IMR-90 (cell line): ENCODE data around the gene LCNL1. TPM values are rescaled to one million over a fixed set of nuclear protein-coding genes. Genes with fewer than 3 reads are reported as not detected.
A peak's percentile ranks its signal among the peaks of the same experiment; 100 is the strongest.

Source experiments
- ATAC-seq: fragments of 200-7000 bp; cut with Tn5 transposase; 2 replicates; pipeline ENCODE4 v1.9.1; 2020; ENCODE audit warnings: low read depth, mild to moderate bottlenecking, moderate library complexity
- BruUV-seq: library from RNA; stranded (reverse); fragments of 400-500 nt; replicated peaks from 2 replicates; lab custom pipeline; 2021; lab: Mats Ljungman, UMichigan
- CTCF ChIA-PET: fragments of 300-600 bp; formaldehyde crosslinking; extraction: SDS; loops from one replicate; lab custom pipeline; 2021; ENCODE audit warnings: antibody characterized with exemption; lab: Yijun Ruan, JAX
- POLR2A ChIA-PET: fragments of 300-600 bp; sonication (Branson Sonifier 250); formaldehyde crosslinking; loops from one replicate; lab custom pipeline; 2022; ENCODE audit warnings: antibody characterized with exemption; ENCODE audit not compliant: unreplicated experiment; lab: Charles Lee
- DNase-seq: peaks from one replicate; pipeline ENCODE4 v3.0.0; 2013
- H2AFZ ChIP-seq: replicated peaks from 2 replicates; pipeline ENCODE3; 2013; ENCODE audit warnings: low read length, mild to moderate bottlenecking; ENCODE audit not compliant: poor library complexity
- H2AK5ac ChIP-seq: 2 replicates; pipeline ENCODE4 v1.6.1; 2013; ENCODE audit warnings: low read depth, low read length, inconsistent platforms
- H2AK9ac ChIP-seq: replicated peaks from 2 replicates; pipeline ENCODE3; 2013; ENCODE audit warnings: mild to moderate bottlenecking, low read depth, low read length, moderate library complexity; ENCODE audit not compliant: poor library complexity
- H2BK120ac ChIP-seq: 2 replicates; pipeline ENCODE4 v1.6.1; 2013; ENCODE audit warnings: low read depth, low read length, inconsistent platforms
- H2BK15ac ChIP-seq: 3 replicates; pipeline ENCODE4 v1.6.1; 2013; ENCODE audit warnings: low read depth, low read length, inconsistent platforms
- H2BK20ac ChIP-seq: 2 replicates; pipeline ENCODE4 v1.6.1; 2013; ENCODE audit warnings: low read depth, mild to moderate bottlenecking, inconsistent platforms, low read length, moderate library complexity
- H2BK5ac ChIP-seq: 2 replicates; pipeline ENCODE4 v1.6.1; 2013; ENCODE audit warnings: mild to moderate bottlenecking, low read depth, low read length, inconsistent platforms; ENCODE audit not compliant: poor library complexity, severe bottlenecking
- H3K14ac ChIP-seq: replicated peaks from 2 replicates; pipeline ENCODE4 v1.6.1; 2013; ENCODE audit warnings: low read depth, low read length, inconsistent platforms
- H3K18ac ChIP-seq: 2 replicates; pipeline ENCODE4 v1.6.1; 2013; ENCODE audit warnings: low read depth, low read length, control low read depth
- H3K23ac ChIP-seq: 2 replicates; pipeline ENCODE4 v1.6.1; 2013; ENCODE audit warnings: low read depth, low read length, inconsistent platforms
- H3K27ac ChIP-seq: 2 replicates; pipeline ENCODE4 v1.5.1; 2013; ENCODE audit warnings: mild to moderate bottlenecking, control low read depth, low read length; ENCODE audit not compliant: insufficient read depth
- H3K27me3 ChIP-seq: 2 replicates; pipeline ENCODE4 v1.6.1; 2013; ENCODE audit warnings: low read length; ENCODE audit not compliant: control insufficient read depth, insufficient read depth
- H3K36me3 ChIP-seq: 2 replicates; pipeline ENCODE4 v1.6.1; 2013; ENCODE audit warnings: low read length, mixed read lengths; ENCODE audit not compliant: control insufficient read depth, insufficient read depth
- H3K4ac ChIP-seq: 2 replicates; pipeline ENCODE4 v1.6.1; 2013; ENCODE audit warnings: low read depth, low read length, inconsistent platforms
- H3K4me1 ChIP-seq: 2 replicates; pipeline ENCODE4 v1.6.1; 2013; ENCODE audit warnings: low read length, mixed read lengths; ENCODE audit not compliant: control insufficient read depth, insufficient read depth
- H3K4me2 ChIP-seq: 2 replicates; pipeline ENCODE4 v1.6.1; 2013; ENCODE audit warnings: low read depth, mild to moderate bottlenecking, control low read depth, low read length, moderate library complexity
- H3K4me3 ChIP-seq: 2 replicates; pipeline ENCODE4 v1.5.1; 2013; ENCODE audit warnings: low read depth, mild to moderate bottlenecking, control low read depth, low read length, moderate library complexity; ENCODE audit not compliant: insufficient read depth
- H3K56ac ChIP-seq: 2 replicates; pipeline ENCODE4 v1.6.1; 2013; ENCODE audit warnings: low read length, inconsistent platforms; ENCODE audit not compliant: insufficient read depth; ENCODE audit errors: extremely low read depth
- H3K79me1 ChIP-seq, 2 experiments: 2 replicates each; pipeline ENCODE4 v1.6.1; 2013; ENCODE audit warnings: low read length in 2 of 2, inconsistent platforms in 1 of 2, low read depth in 1 of 2
- H3K9ac ChIP-seq: 2 replicates; pipeline ENCODE4 v1.6.1; 2013; ENCODE audit warnings: low read depth, low read length, control low read depth
- H3K9me1 ChIP-seq: 2 replicates; pipeline ENCODE4 v1.6.1; 2013; ENCODE audit warnings: low read length, inconsistent platforms; ENCODE audit not compliant: insufficient read depth
- H3K9me3 ChIP-seq: 2 replicates; pipeline ENCODE4 v1.6.1; 2013; ENCODE audit warnings: low read length; ENCODE audit not compliant: control insufficient read depth, insufficient read depth
- H4K20me1 ChIP-seq: 2 replicates; pipeline ENCODE4 v1.6.1; 2013; ENCODE audit warnings: low read length, inconsistent platforms; ENCODE audit not compliant: insufficient read depth
- H4K5ac ChIP-seq: 2 replicates; pipeline ENCODE4 v1.6.1; 2013; ENCODE audit warnings: mild to moderate bottlenecking, low read depth, low read length, control low read depth
- H4K8ac ChIP-seq, 2 experiments: 2 replicates each; pipeline ENCODE4 v1.6.1; 2013; ENCODE audit warnings: low read depth in 2 of 2, low read length in 2 of 2, control low read depth in 1 of 2, inconsistent platforms in 1 of 2
- H4K91ac ChIP-seq: 2 replicates; pipeline ENCODE4 v1.6.1; 2013; ENCODE audit warnings: low read depth, low read length, inconsistent platforms; ENCODE audit not compliant: insufficient read depth
- MAZ ChIP-seq: IDR thresholded peaks from 2 replicates; pipeline ENCODE4 v1.6.1; 2012; ENCODE audit warnings: low read depth, mild to moderate bottlenecking, low read length, improper control_type of control experiment, moderate library complexity, borderline replicate concordance
- RAD21 ChIP-seq: IDR thresholded peaks from 2 replicates; pipeline ENCODE4 v1.6.1; 2012; ENCODE audit warnings: low read length, improper control_type of control experiment
- SMC3 ChIP-seq: fragments of 150-350 bp; IDR thresholded peaks from 2 replicates; pipeline ENCODE4 v1.6.1; 2016; ENCODE audit warnings: low read depth, mild to moderate bottlenecking, antibody characterized with exemption, low read length, moderate library complexity
- WGBS, 2 experiments: methylation state at CpG; one replicate each; pipeline versions ENCODE4 v1.1.5 to v1.1.7; 2013; ENCODE audit warnings: missing lambda C conversion rate in 2 of 2; ENCODE audit not compliant: insufficient read length in 1 of 2; ENCODE audit errors: extremely low coverage in 2 of 2; 5-methylcytosine and 5-hydroxymethylcytosine counted together
- dilution Hi-C: fragments of 300-500 bp; cut with HindIII; formaldehyde crosslinking; loops from one replicate; pipeline ENCODE4 v1.14.3; 2018; ENCODE audit warnings: low sequenced_read_pairs; ENCODE audit not compliant: unreplicated experiment
- in situ Hi-C: fragments of 300-500 bp; cut with MboI; formaldehyde crosslinking; loops from 3 replicates; pipeline ENCODE4 v1.14.3; 2019; ENCODE audit warnings: low sequenced_read_pairs, inconsistent platforms, mixed read lengths
- intact Hi-C: fragments of 100-400 bp; cut with micrococcal nuclease; formaldehyde crosslinking; loops from 2 replicates; pipeline ENCODE4 v1.10.0; 2022
- polyA plus RNA-seq, 3 experiments: library from polyadenylated mRNA; depleted of rRNA; stranded (reverse); fragments of >200 nt; gene quantifications; 2 replicates each; pipeline ENCODE4 v1.2.3, GENCODE V29; 2012; ENCODE audit warnings: low replicate concordance in 1 of 3
- total RNA-seq: library from RNA; depleted of rRNA; stranded (reverse); fragments of >200 nt; gene quantifications from 2 replicates; pipeline ENCODE4 v1.2.3, GENCODE V29; 2012
- TF ChIP-seq, protein P1 (sequence below): conservative IDR thresholded peaks from 2 replicates; pipeline ENCODE4 v1.5.1; 2012; ENCODE audit warnings: mild to moderate bottlenecking, low read depth, low read length, improper control_type of control experiment

The LCNL1 gene
- total and polyA plus RNA-seq, 2 of the 4 experiments (the other 2 are of a cell fraction): 0.15 TPM; not detected in 1

DNA sequence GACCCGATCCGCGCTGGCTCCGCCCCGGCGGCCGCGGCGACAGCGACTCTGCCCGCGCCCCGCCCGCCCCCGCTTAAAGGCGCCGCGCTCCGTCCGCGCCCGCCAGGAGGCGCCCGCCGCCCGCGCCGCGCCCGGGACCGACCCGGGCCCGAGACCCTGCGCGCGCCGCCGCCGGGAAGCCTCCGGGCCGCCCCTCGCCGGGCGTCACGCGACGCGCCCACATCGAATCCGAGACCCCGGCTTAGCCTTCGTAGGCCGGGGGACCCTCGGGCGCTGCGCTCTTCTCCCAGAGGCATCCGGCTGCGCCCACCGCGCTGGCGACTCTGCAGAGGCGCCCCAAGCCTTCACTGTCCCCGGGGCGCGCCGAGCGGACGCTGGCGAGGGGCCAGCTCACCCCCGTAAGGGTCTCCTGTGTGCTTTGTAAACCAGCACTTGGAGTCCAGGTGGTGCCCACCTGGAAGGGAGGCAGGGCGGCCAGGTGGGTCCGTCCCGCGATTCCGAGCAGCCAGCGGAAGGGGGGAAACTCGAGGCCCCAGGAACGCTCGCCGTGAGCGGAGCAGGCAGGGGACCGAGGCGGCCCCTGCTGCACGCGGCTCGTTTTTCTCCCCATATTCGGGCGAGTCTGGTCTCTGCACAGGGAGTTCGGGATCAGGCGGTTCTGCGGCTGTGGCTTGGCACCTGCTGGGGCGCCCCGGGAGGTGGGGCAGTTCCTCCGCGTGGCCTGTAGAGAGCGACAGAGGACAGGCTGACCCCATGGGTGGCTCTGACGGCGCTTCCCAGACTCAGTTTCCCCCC, 45.7 kb downstream of the LCNL1 start:
- Histone ChIP-seq H3K36me3 (no peaks in the 10 kb centered on the region), H3K23ac (peak overlapping the region; percentile 59; the same call in 1 of the 2 replicates), H4K5ac (peak overlapping the region; percentile 6; the same call in 1 of the 2 replicates), H2BK5ac (no peak overlapping the region), H3K9ac (peak overlapping the region; percentile 64), H2AK5ac (peak overlapping the region; percentile 30; the same call in 1 of the 2 replicates), H3K27ac (no peak overlapping the region; the same call in 1 of the 2 replicates), H2BK120ac (0 out of 2 replicates have a peak overlapping the region, but pooled peaks have one; percentile 23), H3K18ac (peak overlapping the region; percentile 19; the same call in 1 of the 2 replicates), H2BK20ac (no peak overlapping the region), H4K8ac (peak overlapping the region in 1 of 2 experiments; percentile 39; a peak in 1 of 4 replicates), H3K4me2 (peak overlapping the region; percentile 85), H3K79me1 (peaks cover 0 to 7% of the 10 kb centered on the region in 2 experiments; a peak in 2 of 4 replicates), H2AK9ac (peak overlapping the region; percentile 90), H3K4ac (no peak overlapping the region), H3K9me1 (peaks cover 4% of the 10 kb centered on the region; the same call in 1 of the 2 replicates), H3K9me3 (no peaks in the 10 kb centered on the region), H4K20me1 (no peaks in the 10 kb centered on the region; the same call in 1 of the 2 replicates), H3K4me3 (peak overlapping the region; percentile 88), H3K14ac (no peak overlapping the region), H3K56ac (no peak overlapping the region), H2BK15ac (no peak overlapping the region), H2AFZ (peak overlapping the region; percentile 92), H4K91ac (no peak overlapping the region), H3K27me3 (no peaks in the 10 kb centered on the region; the same call in 1 of the 2 replicates), H3K4me1 (peaks cover 5% of the 10 kb centered on the region)
- WGBS, 2 experiments: 2% methylated on average over 54 of the region's 98 CpGs; no CpG with 5 or more reads in 1 of the 2 experiments
- TF ChIP-seq SMC3 (no peak), RAD21 (0 out of 2 replicates have a peak, but pooled peaks have one; percentile 3), MAZ (peak; percentile 57; the same call in 1 of the 2 replicates)
- TF ChIP-seq, protein P1, sequence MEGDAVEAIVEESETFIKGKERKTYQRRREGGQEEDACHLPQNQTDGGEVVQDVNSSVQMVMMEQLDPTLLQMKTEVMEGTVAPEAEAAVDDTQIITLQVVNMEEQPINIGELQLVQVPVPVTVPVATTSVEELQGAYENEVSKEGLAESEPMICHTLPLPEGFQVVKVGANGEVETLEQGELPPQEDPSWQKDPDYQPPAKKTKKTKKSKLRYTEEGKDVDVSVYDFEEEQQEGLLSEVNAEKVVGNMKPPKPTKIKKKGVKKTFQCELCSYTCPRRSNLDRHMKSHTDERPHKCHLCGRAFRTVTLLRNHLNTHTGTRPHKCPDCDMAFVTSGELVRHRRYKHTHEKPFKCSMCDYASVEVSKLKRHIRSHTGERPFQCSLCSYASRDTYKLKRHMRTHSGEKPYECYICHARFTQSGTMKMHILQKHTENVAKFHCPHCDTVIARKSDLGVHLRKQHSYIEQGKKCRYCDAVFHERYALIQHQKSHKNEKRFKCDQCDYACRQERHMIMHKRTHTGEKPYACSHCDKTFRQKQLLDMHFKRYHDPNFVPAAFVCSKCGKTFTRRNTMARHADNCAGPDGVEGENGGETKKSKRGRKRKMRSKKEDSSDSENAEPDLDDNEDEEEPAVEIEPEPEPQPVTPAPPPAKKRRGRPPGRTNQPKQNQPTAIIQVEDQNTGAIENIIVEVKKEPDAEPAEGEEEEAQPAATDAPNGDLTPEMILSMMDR: peak; percentile 40
- dilution Hi-C loops (no loop called here), in situ Hi-C loops (no loop called here), intact Hi-C loops (loop anchor here (1.0 to 2.0 kb wide), 2 partner anchors 22 to 241 kb away; no protein-coding TSS in a partner anchor)
- BruUV-seq: no TSS peak
- POLR2A ChIA-PET: no interaction called here
- DNase-seq: peak; percentile 11
- CTCF ChIA-PET: interaction anchor here (0.6 to 1.4 kb wide), 10 partner anchors 18 to 239 kb away, joined by 3 to 9 read pairs (median 3); partner anchors contain the start of genes AJM1, NPDC1 and PAXX
- ATAC-seq: peak; percentile 83
